COLO668 (cell line): ENCODE measurements around the gene BPGM.
A peak's percentile ranks its signal among the peaks of the same experiment; 100 is the strongest.
"Not testable (repeated sequence)": the region's sequence is repeated elsewhere in the genome, so short reads cannot be mapped to it uniquely, and the experiment has no call there.

Source experiments
- DNase-seq: peaks from one replicate; lab custom pipeline; 2025; ENCODE audit not compliant: unreplicated experiment; lab: John Stamatoyannopoulos, UW

BPGM gene

DNA sequence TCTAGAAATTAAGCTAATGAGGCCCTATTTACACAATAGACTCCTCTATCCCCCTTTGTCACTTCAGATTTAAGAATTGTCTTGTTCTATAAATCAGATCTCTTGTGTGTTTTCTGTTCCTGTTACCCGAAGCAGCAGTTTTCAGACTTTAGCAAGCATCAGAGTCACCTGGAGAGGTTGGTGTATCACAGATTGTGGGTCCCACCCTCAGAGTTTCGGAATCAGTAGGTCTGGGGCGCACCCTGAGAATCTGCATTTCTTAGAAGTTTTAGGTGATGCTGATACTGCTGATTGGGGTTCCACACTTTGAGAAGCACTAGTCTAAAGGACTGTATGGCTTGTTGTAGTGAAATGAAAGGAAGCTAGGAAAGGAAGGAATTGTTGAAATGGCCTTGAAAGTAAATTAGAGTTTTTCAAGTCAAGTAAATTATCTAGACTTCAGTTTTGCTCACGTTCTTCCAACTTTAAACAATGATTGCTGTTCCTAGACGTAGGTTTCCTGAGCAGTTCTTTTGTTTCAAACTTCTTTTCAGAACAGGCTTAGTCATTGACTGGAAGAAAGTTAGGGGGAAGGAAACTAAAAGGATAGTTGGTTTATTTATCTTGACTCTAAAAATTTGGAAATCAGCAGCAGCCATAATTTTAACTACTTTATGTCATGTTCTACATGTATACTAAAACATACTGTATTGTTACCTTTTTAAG, 15.7 kb downstream of the BPGM start:
- DNase-seq: no peak

GRCh38 chr7:134662871-134663205, 16.2 kb downstream of the BPGM start:
- no peak for DNase-seq

DNA sequence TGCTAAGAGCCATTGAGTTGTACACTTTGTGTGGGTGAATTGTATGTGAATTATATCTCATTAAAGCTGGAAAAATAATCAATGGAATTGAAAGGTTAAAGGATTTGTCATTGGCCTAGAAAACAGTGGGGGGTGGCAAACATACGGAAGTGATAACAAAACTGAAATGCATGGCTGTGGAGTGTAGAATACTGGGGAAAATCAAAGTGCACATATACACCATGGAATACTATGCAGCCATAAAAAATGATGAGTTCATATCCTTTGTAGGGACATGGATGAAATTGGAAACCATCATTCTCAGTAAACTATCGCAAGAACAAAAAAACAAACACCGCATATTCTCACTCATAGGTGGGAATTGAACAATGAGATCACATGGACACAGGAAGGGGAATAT, 18.4 kb downstream of the BPGM start:
- not testable (repeated sequence) for DNase-seq

GRCh38 chr7:134667899-134668298, 21.2 kb downstream of the BPGM start:
- DNase-seq: no peak

DNA sequence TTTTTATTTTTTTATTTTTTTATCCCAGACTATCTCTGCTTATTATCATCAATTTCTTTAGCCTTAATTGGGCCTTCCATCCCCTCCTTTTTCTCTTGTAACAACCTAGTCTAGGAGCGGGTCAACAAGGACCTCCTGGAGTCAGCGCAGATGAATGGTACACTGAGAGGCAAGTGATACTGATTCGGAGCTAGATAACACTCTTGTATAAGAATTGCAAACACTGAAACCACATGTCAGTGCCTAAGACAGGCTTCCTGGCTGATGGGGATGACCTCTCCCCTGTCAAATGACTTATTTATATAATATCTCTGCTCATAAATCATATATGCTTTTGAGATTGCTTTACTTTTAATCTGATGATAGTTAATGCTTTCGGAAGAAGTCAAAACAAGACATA, 22.7 kb downstream of the BPGM start:
- no peak for DNase-seq

- peak; percentile 87 for DNase-seq
Measured at GRCh38 chr7:134669845-134670373, 23.3 kb downstream of the BPGM start.

DNA sequence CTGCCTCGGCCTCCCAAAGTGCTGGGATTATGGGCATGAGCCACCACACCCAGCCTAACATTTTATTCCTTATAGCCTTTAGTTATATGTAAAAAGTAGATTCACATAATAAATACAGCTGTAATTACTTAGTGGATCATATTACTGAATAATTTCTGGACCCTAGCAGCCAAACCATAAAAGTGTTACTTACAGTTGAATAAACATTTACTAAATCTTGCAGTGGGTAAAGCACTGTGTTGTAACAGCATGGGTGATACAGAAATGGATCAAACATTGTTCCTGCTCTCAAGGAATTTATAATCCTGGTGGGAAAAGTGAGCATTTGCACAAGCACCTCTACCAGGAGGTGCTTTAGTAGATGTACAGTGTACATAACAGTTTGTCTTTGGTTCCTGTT, 25.0 kb downstream of the BPGM start:
- DNase-seq: no peak

GRCh38 chr7:134674424-134674823, 27.8 kb downstream of the BPGM start:
- no peak for DNase-seq

DNA sequence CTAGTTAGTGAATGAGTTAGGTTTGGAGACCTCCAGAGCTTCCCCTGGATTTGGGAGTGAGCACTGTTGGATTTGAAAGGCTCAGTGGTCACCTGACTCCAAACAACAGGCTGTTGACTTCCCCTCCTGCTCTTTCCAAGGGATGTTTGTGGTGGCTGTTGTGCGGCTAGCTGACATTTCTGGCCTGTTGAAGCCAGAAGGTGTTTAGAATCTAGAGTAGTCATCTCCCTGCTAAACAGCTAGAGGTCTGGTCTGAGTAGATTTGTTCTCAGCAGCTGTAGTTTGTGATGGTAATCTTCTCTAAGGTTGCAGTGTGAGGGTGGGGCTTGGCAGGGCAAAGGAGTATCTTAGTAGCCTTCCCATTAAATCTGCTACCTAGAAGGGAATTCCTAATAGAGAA, 30.1 kb downstream of the BPGM start:
- no peak for DNase-seq

DNA sequence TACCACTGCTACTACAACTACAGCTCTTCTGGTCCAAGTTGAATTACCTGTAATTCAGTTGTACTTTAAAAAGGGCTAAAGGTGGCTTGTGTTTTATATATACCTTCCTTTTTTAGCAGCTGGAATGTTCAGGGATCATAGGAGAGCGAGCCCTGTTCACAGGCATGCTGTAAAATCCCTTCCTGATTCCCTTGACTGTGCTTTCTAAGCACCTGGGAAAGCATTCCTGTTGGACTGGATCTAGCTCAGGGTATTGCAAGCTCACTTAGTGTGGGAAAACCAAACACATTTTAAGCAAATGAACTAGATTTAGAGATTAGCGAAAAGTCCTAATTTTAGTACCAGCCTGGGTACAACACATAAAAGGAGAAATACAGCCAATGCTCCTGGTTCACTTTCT, 31.5 kb downstream of the BPGM start:
- no peak for DNase-seq

DNA sequence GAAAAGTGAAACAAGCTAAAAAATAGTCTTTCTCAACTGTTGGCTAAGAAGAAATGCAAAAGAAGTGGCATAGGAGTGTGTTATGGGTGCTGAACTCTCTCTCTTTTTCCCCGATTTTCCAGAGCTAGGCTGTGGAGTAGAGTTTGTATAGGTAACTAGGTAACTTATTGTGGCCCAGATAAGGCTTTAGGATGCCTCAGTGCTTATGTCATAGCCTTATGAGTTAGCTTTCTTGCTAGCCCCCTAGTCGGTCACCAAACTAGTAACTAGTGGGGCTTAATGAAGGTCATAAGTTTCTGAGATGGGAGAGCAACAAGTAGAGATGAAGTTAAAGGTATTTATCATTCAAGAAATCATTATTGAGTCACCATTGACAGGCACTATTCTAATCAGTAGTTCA, 32.4 kb downstream of the BPGM start:
- no peak for DNase-seq

GRCh38 chr7:134684165-134684564, 37.5 kb downstream of the BPGM start:
- DNase-seq: no peak

GRCh38 chr7:134685250-134685649, 38.6 kb downstream of the BPGM start:
- no peak for DNase-seq

DNA sequence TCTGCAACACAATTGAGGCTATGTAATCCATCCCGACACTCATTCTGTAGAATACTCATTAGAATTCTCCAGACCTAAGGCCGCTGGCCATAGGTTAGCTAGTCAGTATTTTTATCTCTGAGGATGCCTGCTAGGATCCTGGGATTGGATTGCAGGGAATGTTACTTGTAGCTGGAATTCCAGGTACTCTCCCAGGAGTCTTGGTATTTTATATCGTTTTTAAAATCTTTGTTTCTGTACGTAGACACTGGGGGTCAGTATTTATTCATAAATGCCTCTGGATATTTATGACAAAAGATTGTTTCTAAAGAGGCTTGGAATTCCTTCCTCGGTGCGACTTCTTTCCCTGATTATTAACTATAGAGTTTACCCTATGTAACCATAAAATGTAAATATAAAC, 40.1 kb downstream of the BPGM start:
- DNase-seq: no peak

GRCh38 chr7:134689550-134689949, 42.9 kb downstream of the BPGM start:
- DNase-seq: not testable (repeated sequence)

DNA sequence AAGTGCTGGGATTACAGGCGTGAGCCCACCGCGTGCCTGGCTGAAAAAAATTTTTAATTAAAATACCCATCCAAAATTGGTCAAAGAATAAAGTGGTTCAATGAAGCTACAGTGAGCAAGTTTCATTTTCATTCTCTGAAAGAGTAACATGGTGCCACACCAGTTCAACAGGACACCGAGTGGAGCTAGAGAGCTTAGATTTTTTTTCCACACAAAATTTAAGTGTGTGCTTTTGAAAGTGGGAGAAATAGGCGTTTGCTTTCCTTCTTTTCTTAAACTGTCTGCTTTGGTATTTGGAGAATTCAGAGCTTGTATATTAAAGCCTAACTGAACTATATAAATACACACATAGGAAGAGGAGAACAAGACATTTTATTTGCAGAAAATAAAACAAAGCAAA, 43.4 kb downstream of the BPGM start:
- no peak for DNase-seq

DNA sequence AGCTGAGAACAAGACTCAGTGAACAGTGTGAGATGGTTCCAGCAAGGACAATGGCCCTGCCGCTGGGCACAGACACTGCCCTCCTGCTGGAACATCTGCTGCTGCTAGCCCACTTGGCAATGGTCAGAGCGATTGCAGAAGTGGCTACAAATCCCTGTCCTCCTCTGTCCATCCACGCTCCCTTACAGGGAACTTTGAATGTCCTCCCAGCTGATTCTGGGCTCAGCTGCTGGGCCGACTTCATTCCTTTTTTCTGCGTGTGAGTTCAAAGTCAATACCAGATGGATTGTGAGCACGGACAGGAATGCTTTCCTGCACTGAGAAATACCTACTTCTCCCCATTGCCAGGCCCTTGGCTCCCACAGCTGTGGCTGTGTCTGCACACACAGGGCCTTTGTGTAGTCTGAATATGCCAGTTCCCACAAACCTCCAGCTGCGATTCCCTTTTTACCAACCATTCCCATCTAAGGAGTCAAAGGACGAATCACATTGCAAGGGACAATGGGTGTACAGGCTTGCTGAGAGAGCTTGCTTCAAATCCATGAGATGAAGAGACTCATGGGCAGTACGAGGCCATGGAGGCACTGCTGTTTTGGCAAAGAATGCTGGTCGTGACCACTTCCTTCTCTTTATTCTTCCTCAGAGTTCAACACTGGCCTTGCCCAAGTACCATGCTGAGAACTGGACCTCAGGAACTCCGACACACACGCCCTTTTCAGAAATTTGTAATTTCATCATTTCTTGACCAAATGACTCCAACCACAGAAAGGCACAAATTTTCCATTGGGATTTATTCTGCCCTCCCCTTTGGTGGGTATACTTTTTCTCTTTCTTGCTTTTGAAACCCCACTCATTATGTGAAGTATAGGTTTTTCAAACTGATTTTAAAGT, 44.2 kb downstream of the BPGM start:
- DNase-seq: no peak

DNA sequence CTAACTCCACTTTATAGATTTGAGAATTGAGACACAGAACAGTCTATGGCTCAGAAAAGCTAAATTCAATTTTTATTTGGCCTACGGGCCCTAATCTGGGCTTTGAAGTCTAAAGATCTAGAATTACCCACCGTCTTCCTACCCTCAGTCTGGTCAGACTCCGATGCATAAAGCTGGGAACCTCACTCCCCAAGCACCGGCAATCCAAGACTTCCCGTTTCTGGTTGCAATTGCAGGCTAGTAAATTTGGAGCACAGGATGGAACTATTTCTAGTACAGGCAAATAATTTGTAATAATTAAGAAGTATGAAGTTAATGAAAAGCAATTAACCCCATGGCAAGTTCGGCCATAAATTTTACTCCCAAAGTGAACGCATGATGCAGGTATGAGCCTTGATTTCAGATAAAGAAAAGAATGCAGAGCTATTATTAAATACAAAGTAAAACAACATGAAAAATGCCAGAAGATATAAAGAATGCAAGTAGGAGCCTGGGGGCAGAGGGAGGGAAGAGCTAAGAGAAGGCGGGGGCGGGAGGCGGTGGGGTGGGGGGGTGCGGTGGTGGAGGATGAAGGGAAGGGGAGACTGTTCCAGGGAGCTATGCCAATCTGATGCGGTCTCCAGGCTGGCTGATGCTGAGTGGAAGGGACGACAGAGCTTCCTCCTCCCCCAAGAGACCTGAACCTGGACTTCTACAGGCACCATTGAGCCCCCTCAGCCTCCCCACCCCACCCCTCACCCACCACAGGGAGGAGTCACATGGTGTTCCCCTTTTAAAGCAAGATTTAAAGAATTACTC, 45.1 kb downstream of the BPGM start:
- DNase-seq: no peak

DNA sequence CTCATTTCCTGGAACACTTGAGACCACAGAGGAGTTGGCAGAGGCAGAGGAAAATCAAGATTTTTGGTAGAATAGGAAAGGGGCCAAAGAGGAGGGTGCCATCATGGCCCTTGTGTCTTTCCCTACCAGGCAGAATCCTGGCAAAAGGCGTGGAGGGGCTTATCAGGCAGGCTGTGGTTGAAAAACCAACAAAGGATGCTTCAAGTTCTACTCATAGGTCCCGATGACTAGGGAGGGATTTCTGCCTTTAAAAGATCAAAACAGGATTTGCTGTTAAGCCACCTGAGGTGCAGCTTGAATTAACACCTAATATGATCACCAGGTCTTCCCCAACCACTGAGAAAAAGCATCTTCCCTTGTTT, 45.7 kb downstream of the BPGM start:
- no peak for DNase-seq

GRCh38 chr7:134693256-134693655, 46.6 kb downstream of the BPGM start:
- no peak for DNase-seq

GRCh38 chr7:134694299-134694698, 47.6 kb downstream of the BPGM start:
- DNase-seq: no peak

DNA sequence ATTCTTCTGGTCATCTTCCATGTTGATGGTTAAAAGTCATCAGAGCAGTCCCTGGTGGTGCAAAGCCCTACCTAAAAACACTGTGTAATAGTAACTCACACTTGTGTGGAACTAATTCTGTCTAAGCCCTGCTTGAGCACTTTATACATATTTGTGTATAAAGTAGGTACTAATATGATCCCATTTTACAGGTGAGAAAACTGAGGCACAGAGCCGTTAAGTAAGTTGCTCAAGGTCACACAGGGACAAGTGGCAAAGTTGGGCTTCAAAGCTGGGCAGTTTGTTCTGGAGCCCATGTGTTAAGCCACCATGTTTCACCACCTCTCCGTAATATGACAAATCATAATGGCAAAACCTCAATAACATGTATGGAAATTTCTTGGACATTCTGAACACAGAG, 48.1 kb downstream of the BPGM start:
- no peak for DNase-seq
